ENCODE results near the gene KCNK6. TPM values are rescaled to one million over a fixed set of nuclear protein-coding genes. Genes with fewer than 3 reads are reported as not detected.

Gene KCNK6
- 10 to 100 TPM; 13.5 to 14.5 TPM for total RNA-seq

DNA sequence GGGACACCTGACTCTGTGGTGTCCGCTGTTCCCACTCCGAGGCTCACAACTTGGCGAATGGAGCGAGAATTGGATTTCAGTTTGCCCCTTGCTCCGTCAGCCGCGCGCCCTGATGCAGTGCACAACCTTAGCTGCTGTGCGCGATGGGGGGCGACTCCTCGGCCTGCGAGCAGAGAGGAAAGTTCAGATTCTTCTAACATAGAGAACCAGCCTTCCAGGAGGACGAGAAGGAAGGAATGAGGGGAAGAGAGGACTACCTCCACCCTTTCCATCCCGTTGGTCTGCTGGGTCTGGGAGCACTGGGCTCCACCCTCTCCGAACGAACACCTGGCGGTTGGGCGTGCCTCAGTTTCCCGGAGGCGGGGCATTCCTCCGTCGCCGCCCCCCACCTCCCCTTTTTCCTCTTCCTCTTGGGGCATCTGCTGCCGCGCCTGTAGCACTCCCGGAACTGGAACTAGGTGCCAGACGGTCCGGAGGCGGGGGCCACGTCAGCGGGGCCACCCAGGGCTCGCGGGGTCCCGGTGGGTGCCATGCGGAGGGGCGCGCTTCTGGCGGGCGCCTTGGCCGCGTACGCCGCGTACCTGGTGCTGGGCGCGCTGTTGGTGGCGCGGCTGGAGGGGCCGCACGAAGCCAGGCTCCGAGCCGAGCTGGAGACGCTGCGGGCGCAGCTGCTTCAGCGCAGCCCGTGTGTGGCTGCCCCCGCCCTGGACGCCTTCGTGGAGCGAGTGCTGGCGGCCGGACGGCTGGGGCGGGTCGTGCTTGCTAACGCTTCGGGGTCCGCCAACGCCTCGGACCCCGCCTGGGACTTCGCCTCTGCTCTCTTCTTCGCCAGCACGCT, at the start of gene KCNK6:
Gene KCNK6 (plus strand): TSS at position 425 of the 838 bp plus-strand sequence. CDS start 106 bp downstream, at position 531.

DNA sequence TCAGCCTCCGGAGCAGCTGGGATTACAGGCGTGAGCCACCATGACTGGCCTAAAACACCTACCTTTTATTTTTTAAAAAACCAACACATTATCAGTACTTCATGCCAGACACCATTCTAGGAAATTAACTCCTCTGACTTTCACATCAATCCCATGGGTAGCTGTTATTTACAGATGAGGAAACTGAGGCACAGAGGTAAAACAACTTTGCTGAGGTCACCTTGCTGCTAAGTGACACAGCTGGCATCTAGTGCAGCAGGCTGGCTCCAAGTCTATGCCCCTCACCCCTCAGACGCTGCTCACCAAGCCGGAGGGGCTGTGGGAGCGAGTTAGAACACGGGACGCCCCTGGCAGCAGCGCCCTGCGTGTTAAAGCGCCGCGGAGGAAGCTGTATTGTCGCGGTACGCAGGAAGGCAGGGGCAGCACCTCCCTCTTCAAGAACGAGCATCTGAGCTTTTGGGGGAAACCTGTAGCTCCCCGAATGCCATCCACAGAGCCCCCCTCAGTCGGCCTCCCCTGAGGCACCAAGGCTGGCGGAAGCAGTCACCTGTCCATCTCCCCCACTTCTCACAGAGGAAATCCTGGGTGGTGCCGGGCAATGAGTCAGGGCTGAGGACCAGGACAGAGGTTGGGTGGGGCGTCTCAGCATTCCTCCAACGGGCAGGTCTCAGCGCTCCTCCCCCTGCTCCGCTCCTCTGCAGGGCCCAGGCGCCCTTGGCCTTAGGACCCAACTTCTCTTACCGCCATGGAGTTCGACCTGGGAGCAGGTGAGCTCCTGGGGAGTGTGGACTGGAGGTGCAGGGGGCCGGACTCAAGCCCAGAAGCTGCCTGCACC, 15.9 kb upstream of the KCNK6 start, which contains the start of gene C19orf33:
Gene C19orf33 (plus strand): TSS at position 735 of the 835 bp plus-strand sequence. CDS start 11 bp downstream, at position 746.

DNA sequence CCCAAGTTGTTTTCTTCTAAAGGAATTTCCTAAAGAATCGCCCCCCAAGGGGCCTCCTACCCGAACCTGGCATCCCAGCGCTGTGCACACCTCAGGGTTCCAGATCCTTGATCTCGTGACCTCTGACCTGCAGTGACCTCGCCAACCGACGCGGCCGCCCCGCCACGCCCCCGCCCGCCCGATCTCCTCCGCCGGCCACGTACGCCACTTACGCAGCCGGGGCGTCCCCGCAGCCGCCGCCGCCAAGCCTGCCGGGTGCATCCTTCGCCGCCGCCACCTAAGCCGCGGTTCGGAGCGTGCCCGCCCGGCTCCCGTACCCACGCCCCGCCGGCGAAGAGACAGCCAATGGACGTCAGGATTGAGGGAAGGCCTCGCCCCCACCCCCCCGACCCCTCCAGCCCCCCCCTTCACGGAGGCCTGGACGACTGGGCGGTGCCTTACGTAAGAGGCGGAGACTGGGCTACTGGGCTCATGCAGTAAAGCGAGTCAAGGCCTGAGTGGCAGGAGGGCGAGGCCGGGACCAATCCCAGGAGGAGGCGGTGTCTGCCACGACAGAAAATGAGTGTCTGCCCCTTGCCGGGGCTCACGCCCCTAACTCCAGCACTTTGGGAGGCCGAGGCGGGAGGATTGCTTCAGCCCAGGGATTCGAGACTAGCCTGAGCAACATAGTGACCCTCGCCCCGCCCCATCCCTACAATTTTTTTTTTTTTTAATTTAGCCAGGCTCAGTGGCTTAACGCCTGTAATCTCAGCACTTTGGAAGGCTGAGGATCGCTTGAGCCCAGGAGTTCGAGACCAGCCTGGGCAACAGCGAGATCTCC, 3.8 kb upstream of the KCNK6 start, which contains the start of gene YIF1B:
Gene YIF1B (minus strand): TSS at position 291 of the 820 bp plus-strand sequence. CDS start 30 bp downstream, at position 261.

DNA sequence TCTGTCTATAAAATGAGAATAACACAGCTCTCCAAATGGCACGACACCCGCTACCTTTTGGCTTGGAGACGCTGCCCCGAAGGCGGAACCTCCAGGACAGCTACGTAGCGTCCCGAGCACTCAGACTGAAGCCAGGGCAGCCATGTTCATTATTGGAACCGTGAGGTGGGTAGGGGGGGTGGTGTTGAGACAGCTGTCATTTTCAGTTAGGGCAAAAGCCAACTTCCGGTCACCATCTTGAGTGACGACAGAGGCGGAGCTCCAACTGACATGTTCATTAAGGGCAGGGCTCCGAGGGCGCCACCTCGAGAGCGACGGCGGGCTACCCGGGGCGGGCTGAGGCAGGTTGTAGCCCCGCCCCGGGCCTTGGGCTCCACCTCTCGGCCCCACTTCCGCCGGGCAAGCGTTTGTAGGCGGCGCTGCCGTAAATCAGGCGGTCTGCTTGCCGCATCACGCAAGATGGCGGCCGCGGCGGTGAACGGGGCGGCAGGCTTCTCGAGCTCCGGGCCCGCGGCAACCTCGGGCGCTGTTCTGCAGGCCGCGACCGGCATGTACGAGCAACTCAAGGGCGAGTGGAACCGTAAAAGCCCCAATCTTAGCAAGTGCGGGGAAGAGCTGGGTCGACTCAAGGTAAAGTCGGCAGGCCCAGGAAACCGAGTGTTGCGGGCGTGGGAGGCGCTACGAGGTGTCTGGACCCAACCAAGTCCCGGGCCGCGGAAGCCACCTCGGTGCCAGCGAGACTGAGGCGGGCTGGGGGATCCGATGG, 54.9 kb downstream of the KCNK6 start, which contains the start of gene PSMD8:
Gene PSMD8 (plus strand): TSS at position 240 of the 766 bp plus-strand sequence. CDS start 31 bp downstream, at position 271.

Other genes with a start within 250 kb of the KCNK6 start
- gene DPF1, start 95.6 kb upstream of the KCNK6 start, total RNA-seq, result 1 to 10 TPM in 1 of 2 experiments, under 1 TPM in 1; 0.51 to 1.0 TPM
- gene PPP1R14A, start 63.5 kb upstream of the KCNK6 start, total RNA-seq, result not detected
- gene SPINT2, start 55.3 kb upstream of the KCNK6 start, total RNA-seq, result 10 to 100 TPM; 12.6 to 12.7 TPM
- gene C19orf33, start 15.6 kb upstream of the KCNK6 start, total RNA-seq, result not detected
- 10 to 100 TPM; 54.9 to 60.0 TPM for gene YIF1B, start 3.9 kb upstream of the KCNK6 start, total RNA-seq
- 1 to 10 TPM; 4.4 to 4.7 TPM for gene CATSPERG, start 16.0 kb downstream of the KCNK6 start, total RNA-seq
- 100 to 1,000 TPM; 143 to 145 TPM for gene PSMD8, start 54.7 kb downstream of the KCNK6 start, total RNA-seq
- under 1 TPM; 0.12 to 0.18 TPM for gene GGN, start 68.2 kb downstream of the KCNK6 start, total RNA-seq
- gene SPRED3, start 68.9 kb downstream of the KCNK6 start, total RNA-seq, result 1 to 10 TPM; 1.8 to 2.6 TPM
- 10 to 100 TPM; 29.4 to 32.9 TPM for gene FAM98C, start 83.2 kb downstream of the KCNK6 start, total RNA-seq
- gene RASGRP4, start 106.4 kb downstream of the KCNK6 start, total RNA-seq, result 1 to 10 TPM; 1.0 to 1.4 TPM
- gene RYR1, start 113.8 kb downstream of the KCNK6 start, total RNA-seq, result 1 to 10 TPM; 1.2 to 1.8 TPM